HFFc6 (cell line): ENCODE results near the gene MBD5. TPM values are rescaled to one million over a fixed set of nuclear protein-coding genes. Genes with fewer than 3 reads are reported as not detected.

ENCODE experiments used
- DNase-seq: peaks from one replicate; pipeline ENCODE4 v3.0.0-alpha.2; 2018
- H3K27ac Mint-ChIP-seq: 2 replicates; pipeline ENCODE4 v1.8.0; 2020; ENCODE audit warnings: mild to moderate bottlenecking, mixed read lengths
- H3K27me3 Mint-ChIP-seq: 2 replicates; pipeline ENCODE4 v1.8.0; 2021; ENCODE audit warnings: mild to moderate bottlenecking, moderate library complexity, mixed read lengths; ENCODE audit not compliant: insufficient read depth
- H3K36me3 Mint-ChIP-seq: 2 replicates; pipeline ENCODE4 v1.8.0; 2021; ENCODE audit warnings: low read depth, mixed read lengths
- H3K4me1 Mint-ChIP-seq: 2 replicates; pipeline ENCODE4 v1.8.0; 2020; ENCODE audit warnings: low read depth, mixed read lengths
- H3K4me3 Mint-ChIP-seq: 2 replicates; pipeline ENCODE4 v1.8.0; 2020; ENCODE audit warnings: mild to moderate bottlenecking, moderate library complexity, mixed read lengths
- H3K9me3 Mint-ChIP-seq: 2 replicates; pipeline ENCODE4 v1.8.0; 2020; ENCODE audit warnings: mild to moderate bottlenecking, mixed read lengths
- total RNA-seq, 6 experiments: library from RNA; stranded (reverse); fragmentation: NEBNext Ultra II Directional; extraction: Animal tissue kit (Norgen Biotek cat#: 25700); gene quantifications; 2 replicates in 1 of 6; 3 replicates in 5 of 6; pipeline ENCODE4 v1.2.3, GENCODE V29; 2021
- TF ChIP-seq, protein P1 (sequence below): fragments of 200-600 bp; sonication (generic); IDR thresholded peaks from 2 replicates; pipeline ENCODE4 v1.5.0; 2021; ENCODE audit warnings: antibody characterized with exemption, mild to moderate bottlenecking

The MBD5 gene
- total RNA-seq, 6 experiments from 2014 or later, result 29.1 to 41.0 (median 35.0) TPM

DNA sequence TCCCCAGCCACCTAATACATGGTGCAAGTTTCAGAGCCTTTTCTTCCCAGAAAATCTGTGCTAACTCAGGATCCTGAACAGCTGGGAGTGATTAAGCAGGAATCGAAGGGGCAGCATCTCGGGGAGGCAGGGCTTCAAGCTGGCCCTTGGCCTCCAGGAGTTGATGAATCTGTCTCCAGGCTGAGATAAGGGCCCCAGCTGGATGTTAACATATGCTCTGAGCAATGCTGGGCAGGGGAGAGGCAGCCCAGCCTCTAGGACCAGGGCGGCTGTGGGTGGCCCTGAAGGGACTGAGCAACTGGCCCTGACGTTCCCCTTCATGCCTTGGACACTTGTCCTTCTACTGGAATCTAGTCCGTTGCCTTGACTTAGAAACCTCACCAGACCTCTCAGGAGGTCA lies 539.6 kb downstream of the MBD5 start:
- Mint-ChIP-seq H3K36me3 (no peaks in the 10 kb centered on the region), H3K4me1 (no peaks in the 10 kb centered on the region), H3K4me3 (no peak overlapping the region), H3K27me3 (peaks cover 20% of the 10 kb centered on the region), H3K9me3 (peaks cover 9% of the 10 kb centered on the region), H3K27ac (no peak overlapping the region)
- TF ChIP-seq, protein P1, sequence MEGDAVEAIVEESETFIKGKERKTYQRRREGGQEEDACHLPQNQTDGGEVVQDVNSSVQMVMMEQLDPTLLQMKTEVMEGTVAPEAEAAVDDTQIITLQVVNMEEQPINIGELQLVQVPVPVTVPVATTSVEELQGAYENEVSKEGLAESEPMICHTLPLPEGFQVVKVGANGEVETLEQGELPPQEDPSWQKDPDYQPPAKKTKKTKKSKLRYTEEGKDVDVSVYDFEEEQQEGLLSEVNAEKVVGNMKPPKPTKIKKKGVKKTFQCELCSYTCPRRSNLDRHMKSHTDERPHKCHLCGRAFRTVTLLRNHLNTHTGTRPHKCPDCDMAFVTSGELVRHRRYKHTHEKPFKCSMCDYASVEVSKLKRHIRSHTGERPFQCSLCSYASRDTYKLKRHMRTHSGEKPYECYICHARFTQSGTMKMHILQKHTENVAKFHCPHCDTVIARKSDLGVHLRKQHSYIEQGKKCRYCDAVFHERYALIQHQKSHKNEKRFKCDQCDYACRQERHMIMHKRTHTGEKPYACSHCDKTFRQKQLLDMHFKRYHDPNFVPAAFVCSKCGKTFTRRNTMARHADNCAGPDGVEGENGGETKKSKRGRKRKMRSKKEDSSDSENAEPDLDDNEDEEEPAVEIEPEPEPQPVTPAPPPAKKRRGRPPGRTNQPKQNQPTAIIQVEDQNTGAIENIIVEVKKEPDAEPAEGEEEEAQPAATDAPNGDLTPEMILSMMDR, result no peak
- no peak for DNase-seq

DNA sequence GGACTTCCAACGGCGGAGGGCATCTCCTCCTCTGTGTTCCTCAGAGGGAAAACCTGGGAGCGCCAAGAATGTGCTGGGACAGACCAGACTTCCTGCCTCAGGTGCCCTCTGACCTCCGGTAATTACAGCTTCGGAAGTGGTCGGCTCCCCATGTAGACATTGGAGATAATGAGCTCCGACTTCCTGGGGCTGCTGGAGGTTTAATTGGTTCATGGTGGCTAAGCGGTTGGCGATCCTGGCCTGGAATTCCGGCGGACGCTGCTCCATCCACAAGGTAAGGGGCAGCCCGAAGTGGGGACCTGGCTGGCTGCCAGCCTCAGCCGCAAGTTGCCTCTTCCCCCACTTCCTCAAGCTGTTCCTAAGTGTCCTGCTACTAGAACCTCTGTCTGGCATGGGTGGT lies 540.5 kb downstream of the MBD5 start:
- Mint-ChIP-seq H3K27me3 (peaks cover 27% of the 10 kb centered on the region), H3K36me3 (no peaks in the 10 kb centered on the region), H3K4me3 (no peak overlapping the region), H3K4me1 (no peaks in the 10 kb centered on the region), H3K9me3 (peaks cover 9% of the 10 kb centered on the region), H3K27ac (no peak overlapping the region)
- TF ChIP-seq, protein P1, result no peak
- DNase-seq, result no peak

DNA sequence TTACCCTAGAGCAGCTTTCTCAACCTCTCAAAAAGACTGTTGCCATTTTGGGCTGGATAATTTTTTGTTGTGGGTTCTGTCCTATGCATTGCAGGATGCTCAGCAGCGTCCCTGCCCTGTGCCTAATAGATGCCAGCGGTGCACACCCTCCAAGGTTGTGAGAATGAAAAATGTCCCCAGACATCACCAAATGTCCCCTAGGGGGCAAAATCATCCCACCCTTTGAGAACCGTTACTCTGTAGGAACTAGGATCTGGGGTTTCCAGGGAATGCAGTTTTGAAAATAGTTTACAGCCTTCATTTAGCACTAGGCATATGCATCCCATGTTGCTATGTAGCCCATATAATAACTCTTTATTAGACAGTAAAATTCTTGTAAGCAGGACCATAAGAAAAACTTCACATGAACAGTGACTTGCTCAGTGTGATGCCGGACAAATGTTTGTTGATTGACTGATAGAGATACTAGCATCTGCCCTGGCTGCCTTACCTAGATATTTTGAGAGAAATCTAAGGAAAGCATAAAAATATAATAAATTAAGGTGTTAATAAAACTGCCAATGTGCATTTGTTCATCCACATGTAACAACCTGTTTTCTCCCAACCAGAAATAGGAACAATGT lies 544.5 kb downstream of the MBD5 start:
- Mint-ChIP-seq H3K9me3 (no peaks in the 10 kb centered on the region), H3K27me3 (peaks cover 35% of the 10 kb centered on the region), H3K4me3 (no peak overlapping the region), H3K36me3 (no peaks in the 10 kb centered on the region), H3K27ac (no peak overlapping the region), H3K4me1 (no peaks in the 10 kb centered on the region)
- TF ChIP-seq, protein P1, result peak; percentile 32; the same call in 1 of the 2 replicates
- DNase-seq, result no peak

Other genes starting within 250 kb of the MBD5 start
- 1 to 10 TPM; 4.1 to 6.2 (median 5.0) TPM for gene ACVR2A, start 176.1 kb upstream of the MBD5 start, total RNA-seq
- gene ORC4, start 354 bp upstream of the MBD5 start, total RNA-seq, result 10 to 100 TPM; 26.2 to 35.4 (median 32.8) TPM